ENCODE results near the gene SLC43A2. TPM values are rescaled to one million over a fixed set of nuclear protein-coding genes. Genes with fewer than 3 reads are reported as not detected.
A peak's percentile ranks its signal among the peaks of the same experiment; 100 is the strongest.

SLC43A2 gene
- polyA plus RNA-seq, 1 donor from 2014 or later = 60.1 TPM

DNA sequence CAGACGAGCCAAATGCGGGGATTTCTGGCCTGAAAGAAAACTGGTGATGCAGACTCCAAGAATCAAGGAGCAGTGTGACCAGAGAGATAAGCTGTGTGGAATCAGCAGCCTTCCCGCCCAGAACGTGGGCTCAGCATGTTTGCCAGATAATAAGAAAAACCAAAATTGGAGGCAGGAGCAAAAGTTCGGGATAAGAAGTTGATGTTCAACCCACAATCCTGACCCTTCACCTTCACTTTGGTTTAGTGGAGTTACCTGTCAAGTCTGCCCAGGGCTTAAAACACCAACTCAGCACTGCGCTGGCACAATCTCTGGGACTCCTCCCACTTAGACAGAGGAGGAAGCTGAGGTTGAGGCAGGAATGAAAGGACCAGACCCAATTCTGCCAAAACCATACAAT is 3.1 kb downstream of the SLC43A2 start:
- Histone ChIP-seq H3F3A (ENCODE audit: insufficient read depth, low read length, poor library complexity, severe bottlenecking) (no peaks in the 10 kb centered on the region), H3K4me3 (ENCODE audit: low read length) (peak overlapping the region; percentile 96), H3K9me2 (ENCODE audit: insufficient read depth, low read length) (no peaks in the 10 kb centered on the region), H3K36me3 (ENCODE audit: insufficient read depth, low read length) (peaks cover 14% of the 10 kb centered on the region), H4K20me1 (ENCODE audit: insufficient read depth) (peaks cover 4% of the 10 kb centered on the region), H3K9ac (ENCODE audit: low read length) (peak overlapping the region; percentile 99), H3K4me2 (ENCODE audit: low read length) (peak overlapping the region; percentile 94), H2AFZ (ENCODE audit: low read depth, low read length) (no peak overlapping the region), H3K79me2 (replicated peaks; ENCODE audit: insufficient read depth, low read length) (peaks cover 43% of the 10 kb centered on the region), H3K9me3 (ENCODE audit: low read length) (no peaks in the 10 kb centered on the region), H3K27ac (ENCODE audit: low read length) (no peak overlapping the region), H3K27me3 (ENCODE audit: insufficient read depth, low read depth, low read length) (no peaks in the 10 kb centered on the region)
- TF ChIP-seq TAF1 (IDR thresholded peaks at IDR 0.05; ENCODE audit: low read depth) (no peak), EZH2 (IDR thresholded peaks at IDR 0.05; ENCODE audit: borderline replicate concordance, insufficient read depth, low read length, poor library complexity, severe bottlenecking) (no peak), SMC3 (conservative IDR thresholded peaks at IDR 0.05; ENCODE audit: poor library complexity) (no peak), MXI1 (conservative IDR thresholded peaks at IDR 0.05; ENCODE audit: poor library complexity, severe bottlenecking) (no peak), EP300 (conservative IDR thresholded peaks at IDR 0.05; ENCODE audit: poor library complexity, severe bottlenecking) (no peak), RAD21 (conservative IDR thresholded peaks at IDR 0.05) (no peak), POLR2AphosphoS5 (IDR thresholded peaks at IDR 0.05) (no peak)
- TF ChIP-seq, protein P1, sequence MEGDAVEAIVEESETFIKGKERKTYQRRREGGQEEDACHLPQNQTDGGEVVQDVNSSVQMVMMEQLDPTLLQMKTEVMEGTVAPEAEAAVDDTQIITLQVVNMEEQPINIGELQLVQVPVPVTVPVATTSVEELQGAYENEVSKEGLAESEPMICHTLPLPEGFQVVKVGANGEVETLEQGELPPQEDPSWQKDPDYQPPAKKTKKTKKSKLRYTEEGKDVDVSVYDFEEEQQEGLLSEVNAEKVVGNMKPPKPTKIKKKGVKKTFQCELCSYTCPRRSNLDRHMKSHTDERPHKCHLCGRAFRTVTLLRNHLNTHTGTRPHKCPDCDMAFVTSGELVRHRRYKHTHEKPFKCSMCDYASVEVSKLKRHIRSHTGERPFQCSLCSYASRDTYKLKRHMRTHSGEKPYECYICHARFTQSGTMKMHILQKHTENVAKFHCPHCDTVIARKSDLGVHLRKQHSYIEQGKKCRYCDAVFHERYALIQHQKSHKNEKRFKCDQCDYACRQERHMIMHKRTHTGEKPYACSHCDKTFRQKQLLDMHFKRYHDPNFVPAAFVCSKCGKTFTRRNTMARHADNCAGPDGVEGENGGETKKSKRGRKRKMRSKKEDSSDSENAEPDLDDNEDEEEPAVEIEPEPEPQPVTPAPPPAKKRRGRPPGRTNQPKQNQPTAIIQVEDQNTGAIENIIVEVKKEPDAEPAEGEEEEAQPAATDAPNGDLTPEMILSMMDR (IDR thresholded peaks at IDR 0.05; ENCODE audit: poor library complexity, severe bottlenecking) = no peak
- TF ChIP-seq, protein P2, sequence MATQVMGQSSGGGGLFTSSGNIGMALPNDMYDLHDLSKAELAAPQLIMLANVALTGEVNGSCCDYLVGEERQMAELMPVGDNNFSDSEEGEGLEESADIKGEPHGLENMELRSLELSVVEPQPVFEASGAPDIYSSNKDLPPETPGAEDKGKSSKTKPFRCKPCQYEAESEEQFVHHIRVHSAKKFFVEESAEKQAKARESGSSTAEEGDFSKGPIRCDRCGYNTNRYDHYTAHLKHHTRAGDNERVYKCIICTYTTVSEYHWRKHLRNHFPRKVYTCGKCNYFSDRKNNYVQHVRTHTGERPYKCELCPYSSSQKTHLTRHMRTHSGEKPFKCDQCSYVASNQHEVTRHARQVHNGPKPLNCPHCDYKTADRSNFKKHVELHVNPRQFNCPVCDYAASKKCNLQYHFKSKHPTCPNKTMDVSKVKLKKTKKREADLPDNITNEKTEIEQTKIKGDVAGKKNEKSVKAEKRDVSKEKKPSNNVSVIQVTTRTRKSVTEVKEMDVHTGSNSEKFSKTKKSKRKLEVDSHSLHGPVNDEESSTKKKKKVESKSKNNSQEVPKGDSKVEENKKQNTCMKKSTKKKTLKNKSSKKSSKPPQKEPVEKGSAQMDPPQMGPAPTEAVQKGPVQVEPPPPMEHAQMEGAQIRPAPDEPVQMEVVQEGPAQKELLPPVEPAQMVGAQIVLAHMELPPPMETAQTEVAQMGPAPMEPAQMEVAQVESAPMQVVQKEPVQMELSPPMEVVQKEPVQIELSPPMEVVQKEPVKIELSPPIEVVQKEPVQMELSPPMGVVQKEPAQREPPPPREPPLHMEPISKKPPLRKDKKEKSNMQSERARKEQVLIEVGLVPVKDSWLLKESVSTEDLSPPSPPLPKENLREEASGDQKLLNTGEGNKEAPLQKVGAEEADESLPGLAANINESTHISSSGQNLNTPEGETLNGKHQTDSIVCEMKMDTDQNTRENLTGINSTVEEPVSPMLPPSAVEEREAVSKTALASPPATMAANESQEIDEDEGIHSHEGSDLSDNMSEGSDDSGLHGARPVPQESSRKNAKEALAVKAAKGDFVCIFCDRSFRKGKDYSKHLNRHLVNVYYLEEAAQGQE (IDR thresholded peaks at IDR 0.05; ENCODE audit: borderline replicate concordance) = no peak

- Histone ChIP-seq H3K27me3 (ENCODE audit: insufficient read depth, low read depth, low read length) (no peaks in the 10 kb centered on the region), H3K4me3 (ENCODE audit: low read length) (peak overlapping the region; percentile 96), H3K9me2 (ENCODE audit: insufficient read depth, low read length) (no peaks in the 10 kb centered on the region), H4K20me1 (ENCODE audit: insufficient read depth) (peaks cover 4% of the 10 kb centered on the region), H2AFZ (ENCODE audit: low read depth, low read length) (no peak overlapping the region), H3K9ac (ENCODE audit: low read length) (no peak overlapping the region), H3K79me2 (replicated peaks; ENCODE audit: insufficient read depth, low read length) (peaks cover 43% of the 10 kb centered on the region), H3K9me3 (ENCODE audit: low read length) (no peaks in the 10 kb centered on the region), H3K4me2 (ENCODE audit: low read length) (no peak overlapping the region), H3F3A (ENCODE audit: insufficient read depth, low read length, poor library complexity, severe bottlenecking) (no peaks in the 10 kb centered on the region), H3K27ac (ENCODE audit: low read length) (no peak overlapping the region), H3K36me3 (ENCODE audit: insufficient read depth, low read length) (peaks cover 14% of the 10 kb centered on the region)
- TF ChIP-seq, protein P2 (IDR thresholded peaks at IDR 0.05; ENCODE audit: borderline replicate concordance) = no peak
- TF ChIP-seq SMC3 (conservative IDR thresholded peaks at IDR 0.05; ENCODE audit: poor library complexity) (no peak), POLR2AphosphoS5 (IDR thresholded peaks at IDR 0.05) (no peak), MXI1 (conservative IDR thresholded peaks at IDR 0.05; ENCODE audit: poor library complexity, severe bottlenecking) (no peak), RAD21 (conservative IDR thresholded peaks at IDR 0.05) (no peak), TAF1 (IDR thresholded peaks at IDR 0.05; ENCODE audit: low read depth) (no peak), EP300 (conservative IDR thresholded peaks at IDR 0.05; ENCODE audit: poor library complexity, severe bottlenecking) (no peak), EZH2 (IDR thresholded peaks at IDR 0.05; ENCODE audit: borderline replicate concordance, insufficient read depth, low read length, poor library complexity, severe bottlenecking) (no peak)
- TF ChIP-seq, protein P1 (IDR thresholded peaks at IDR 0.05; ENCODE audit: poor library complexity, severe bottlenecking) = no peak
Observed at GRCh38 chr17:1625053-1625452, 3.6 kb downstream of the SLC43A2 start.
